LoVo (cell line): ENCODE measurements around the gene MT2A.
A peak's percentile ranks its signal among the peaks of the same experiment; 100 is the strongest.
"Not testable (repeated sequence)": the region's sequence is repeated elsewhere in the genome, so short reads cannot be mapped to it uniquely, and the experiment has no call there.

Experiments used
- DNase-seq: peaks from one replicate; pipeline ENCODE4 v3.0.0-alpha.2; 2016; ENCODE audit warnings: low spot score

Gene MT2A

GRCh38 chr16:56608043-56608875 lies at the start of gene MT2A:
MT2A (plus strand) TSS chr16:56608584; CDS start chr16:56608656, 72 bp downstream.
- peak; percentile 98 for DNase-seq

- no peak for DNase-seq
Observed at GRCh38 chr16:56559109-56559508, 49.3 kb upstream of the MT2A start.

- no peak for DNase-seq
Observed at GRCh38 chr16:56560447-56560846, 47.9 kb upstream of the MT2A start.

GRCh38 chr16:56561126-56561525 lies 47.3 kb upstream of the MT2A start:
- DNase-seq = no peak

GRCh38 chr16:56564793-56565477 lies 43.4 kb upstream of the MT2A start, which contains the start of gene MT4:
MT4 (plus strand) TSS chr16:56565073; CDS start chr16:56565129, 56 bp downstream.
- DNase-seq = no peak

GRCh38 chr16:56569971-56570370 lies 38.4 kb upstream of the MT2A start:
- DNase-seq = no peak

- DNase-seq = no peak
Observed at GRCh38 chr16:56571525-56571924, 36.9 kb upstream of the MT2A start.

GRCh38 chr16:56574625-56575024 lies 33.8 kb upstream of the MT2A start:
- DNase-seq = no peak

- peak; percentile 84 for DNase-seq
Observed at GRCh38 chr16:56576585-56577299, 31.6 kb upstream of the MT2A start.

- DNase-seq = no peak
Observed at GRCh38 chr16:56577300-56577625, 31.1 kb upstream of the MT2A start.

GRCh38 chr16:56580391-56581048 lies 27.9 kb upstream of the MT2A start:
- DNase-seq = no peak

- DNase-seq = not testable (repeated sequence)
Observed at GRCh38 chr16:56582911-56583310, 25.5 kb upstream of the MT2A start.

- DNase-seq = no peak
Observed at GRCh38 chr16:56583351-56584168, 24.8 kb upstream of the MT2A start.

GRCh38 chr16:56584276-56584675 lies 24.1 kb upstream of the MT2A start:
- DNase-seq = no peak

- DNase-seq = no peak
Observed at GRCh38 chr16:56588781-56589140, 19.6 kb upstream of the MT2A start.

- DNase-seq = peak; percentile 18
Observed at GRCh38 chr16:56589141-56590039, 19.0 kb upstream of the MT2A start, which contains the start of gene MT3. MT3 (plus strand) TSS chr16:56589528; CDS start chr16:56589591, 63 bp downstream.

GRCh38 chr16:56591377-56592060 lies 16.9 kb upstream of the MT2A start:
- DNase-seq = no peak

GRCh38 chr16:56593573-56594291 lies 14.7 kb upstream of the MT2A start:
- no peak for DNase-seq

GRCh38 chr16:56594292-56594619 lies 14.1 kb upstream of the MT2A start:
- no peak for DNase-seq
